Fibroblast of skin of back (primary cell): ENCODE results near the gene DSCAML1.
"Not testable (repeated sequence)": the region's sequence is repeated elsewhere in the genome, so short reads cannot be mapped to it uniquely, and the experiment has no call there.

Experiments
- DNase-seq: peaks from one replicate; pipeline ENCODE4 v3.0.0-alpha.2; 2013

DSCAML1 gene

DNA sequence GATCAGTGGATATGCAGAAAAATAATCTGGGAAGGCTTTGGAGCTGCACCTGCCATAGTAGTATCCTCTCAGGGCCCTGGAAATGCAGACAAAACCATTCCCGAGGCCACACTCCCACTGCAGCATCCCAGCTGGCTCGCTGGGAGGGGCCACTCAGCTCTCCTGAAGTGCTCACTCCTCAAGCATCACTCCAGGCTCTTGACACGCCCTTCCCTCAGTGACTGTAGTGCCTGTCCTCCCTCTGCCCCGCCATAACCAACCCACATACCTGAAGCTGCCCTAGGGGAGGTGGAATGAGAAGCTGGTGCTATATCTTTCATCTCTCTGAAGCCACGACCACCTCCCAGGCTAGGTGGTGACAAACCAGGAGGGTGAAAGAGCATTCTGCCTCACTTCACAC is 4.8 kb downstream of the DSCAML1 start:
- DNase-seq, result no peak

DNA sequence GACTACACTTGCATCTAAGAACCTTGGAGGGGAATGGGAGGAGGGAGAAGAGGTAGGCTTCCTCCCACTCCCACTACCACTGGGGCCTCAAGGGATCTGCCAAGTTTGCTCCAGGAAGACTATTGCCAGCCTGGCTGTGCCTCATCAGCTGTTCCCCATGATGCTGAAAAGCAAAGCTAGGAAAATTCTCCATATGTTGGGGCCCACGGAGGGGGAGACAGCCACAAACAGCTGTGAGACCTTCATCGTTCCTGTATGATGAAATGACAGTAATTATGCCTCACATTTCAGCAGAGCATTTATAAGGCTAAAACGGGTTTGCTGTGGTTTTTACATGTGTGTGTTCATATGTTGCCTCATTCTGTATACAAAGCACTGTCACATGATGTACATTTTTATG is 6.7 kb downstream of the DSCAML1 start:
- no peak for DNase-seq

GRCh38 chr11:117789241-117789640 is 7.8 kb downstream of the DSCAML1 start:
- DNase-seq, result no peak

GRCh38 chr11:117786135-117786870 is 10.7 kb downstream of the DSCAML1 start:
- no peak for DNase-seq

DNA sequence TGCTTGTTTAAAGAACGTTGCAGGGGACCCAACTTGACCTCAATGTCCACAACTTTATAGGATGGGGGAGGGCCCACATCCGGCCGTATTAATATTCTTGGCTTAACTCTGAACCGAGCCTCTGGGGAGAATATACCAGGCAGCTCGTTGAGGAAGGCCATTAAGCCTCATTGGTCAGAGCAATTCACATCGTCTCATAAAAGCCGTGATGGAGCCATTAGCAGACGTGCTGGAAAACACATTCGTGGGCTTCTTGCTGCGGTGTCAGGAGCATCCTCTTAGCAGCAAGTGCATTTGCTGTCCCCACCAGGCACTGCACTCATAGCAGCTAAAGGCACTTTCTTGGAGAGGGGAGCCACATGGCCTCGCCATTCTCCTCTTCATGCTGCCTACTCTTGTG is 14.9 kb downstream of the DSCAML1 start:
- DNase-seq, result no peak

DNA sequence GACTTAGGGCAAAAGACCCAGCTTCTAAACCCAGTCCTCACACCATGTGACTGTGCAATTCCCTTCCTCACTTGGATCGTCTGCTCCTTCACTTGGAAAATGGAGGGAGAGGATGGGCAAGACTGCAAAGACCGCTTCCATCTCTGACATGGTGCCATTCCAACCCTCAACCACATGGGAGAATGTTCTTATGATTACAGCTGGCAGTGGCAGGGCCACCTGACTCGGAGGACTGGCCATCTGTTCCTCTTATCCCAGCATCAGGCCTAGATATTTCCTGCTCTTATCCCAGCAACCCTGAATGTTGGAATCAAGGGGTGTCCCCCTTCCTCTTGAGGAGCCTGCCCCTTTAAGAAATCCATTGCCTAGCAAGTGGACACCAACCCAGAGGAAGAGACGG is 15.4 kb downstream of the DSCAML1 start:
- DNase-seq, result no peak

- no peak for DNase-seq
Observed at GRCh38 chr11:117780456-117780855, 16.6 kb downstream of the DSCAML1 start.

DNA sequence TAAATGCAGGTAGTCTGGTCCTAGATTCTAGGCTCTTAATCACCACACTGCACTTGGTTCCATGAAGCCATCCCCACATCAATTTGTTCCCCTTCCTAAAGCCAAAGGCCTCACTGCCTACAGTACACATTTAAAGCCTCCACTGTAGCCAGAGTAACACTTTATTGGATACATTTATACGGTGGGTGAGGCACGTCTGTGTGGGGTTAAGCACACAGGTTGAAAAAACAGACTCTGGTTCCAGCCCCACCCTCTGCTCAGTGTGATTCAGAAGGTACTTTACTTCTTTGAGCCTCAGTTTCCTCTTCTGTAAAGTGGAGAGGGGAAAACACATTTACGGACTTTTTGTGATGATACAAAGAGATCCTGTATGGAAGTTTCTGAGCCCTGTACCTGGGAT is 22.5 kb downstream of the DSCAML1 start:
- DNase-seq, result no peak

GRCh38 chr11:117772360-117772759 is 24.7 kb downstream of the DSCAML1 start:
- DNase-seq, result no peak

DNA sequence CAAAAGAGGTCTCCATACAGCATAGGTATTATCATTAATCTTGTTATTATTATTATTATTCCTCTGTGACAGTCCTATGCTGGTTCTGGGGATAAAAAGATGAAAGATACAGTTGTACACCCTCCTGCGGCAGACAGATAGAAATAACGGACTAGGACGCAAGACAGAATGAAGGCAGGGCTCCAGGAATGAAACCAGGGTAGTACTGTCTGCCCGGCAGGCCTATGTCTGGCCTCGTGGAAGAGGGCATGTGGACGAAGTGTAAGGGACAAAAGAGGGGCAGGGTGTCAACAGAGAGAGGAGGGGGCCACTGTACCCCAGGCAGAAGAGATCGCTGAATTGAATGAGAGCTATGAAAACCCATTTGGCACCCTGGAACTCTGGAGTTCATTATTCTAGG is 25.2 kb downstream of the DSCAML1 start:
- no peak for DNase-seq

DNA sequence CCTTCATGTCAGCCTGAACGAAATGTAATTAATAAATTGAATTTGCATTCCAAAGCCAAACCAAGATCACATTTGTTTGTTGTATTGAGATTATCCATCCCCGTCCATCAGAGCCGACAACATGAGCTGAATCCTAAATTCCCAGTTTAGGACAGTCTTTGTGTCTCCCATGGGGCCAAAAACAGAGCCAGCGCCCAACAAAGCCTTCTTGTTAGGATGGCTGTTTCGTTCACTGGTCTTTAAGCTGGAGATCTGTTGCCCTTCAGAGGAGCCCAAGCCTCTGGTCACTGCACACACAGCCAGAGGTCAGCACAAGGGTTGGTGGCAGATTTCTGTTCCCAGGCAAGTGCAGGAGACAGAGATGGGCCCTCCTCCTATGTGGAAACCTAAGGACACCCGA is 25.8 kb downstream of the DSCAML1 start:
- no peak for DNase-seq

- no peak for DNase-seq
Observed at GRCh38 chr11:117770061-117770460, 27.0 kb downstream of the DSCAML1 start.

- DNase-seq, result no peak
Observed at GRCh38 chr11:117769533-117769932, 27.5 kb downstream of the DSCAML1 start.

- no peak for DNase-seq
Observed at GRCh38 chr11:117768506-117768905, 28.5 kb downstream of the DSCAML1 start.

DNA sequence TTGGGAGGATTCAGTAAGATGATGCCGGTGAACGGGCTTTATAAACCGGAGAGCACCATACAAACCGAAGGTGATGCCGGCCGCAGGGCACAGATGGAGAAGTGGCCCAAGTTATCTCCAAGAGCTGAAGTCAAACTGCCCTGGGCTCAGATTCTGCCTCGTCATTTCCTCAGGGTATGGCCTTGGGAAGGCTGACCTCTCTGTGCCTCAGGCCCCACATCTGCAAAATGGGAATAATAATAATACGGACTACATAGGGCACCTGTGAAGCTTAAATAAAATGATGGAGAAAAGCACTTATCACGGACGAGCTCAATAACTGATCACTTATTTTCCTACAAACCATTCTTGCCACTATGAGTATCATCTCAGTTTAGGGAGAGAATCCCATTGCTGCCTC is 29.9 kb downstream of the DSCAML1 start:
- DNase-seq, result no peak

DNA sequence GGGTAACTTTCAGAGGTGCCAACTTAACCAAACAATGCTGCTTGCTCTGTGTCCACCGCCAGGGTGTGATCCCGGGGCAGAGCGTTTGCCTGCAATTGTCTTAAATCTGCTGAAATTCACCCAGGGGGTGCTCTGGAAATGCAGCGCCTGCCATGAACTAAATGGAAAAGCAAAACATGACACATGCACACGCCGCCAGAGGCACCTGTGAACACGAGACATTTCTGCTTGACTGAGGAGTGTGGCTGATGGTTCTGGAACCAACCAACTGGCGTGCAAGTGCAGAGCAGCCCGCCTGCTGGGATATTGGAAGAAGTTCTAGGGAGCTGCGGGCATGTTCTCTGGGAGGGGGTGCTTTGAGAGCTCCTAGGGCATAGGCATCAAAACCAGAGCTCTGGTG is 30.4 kb downstream of the DSCAML1 start:
- no peak for DNase-seq

DNA sequence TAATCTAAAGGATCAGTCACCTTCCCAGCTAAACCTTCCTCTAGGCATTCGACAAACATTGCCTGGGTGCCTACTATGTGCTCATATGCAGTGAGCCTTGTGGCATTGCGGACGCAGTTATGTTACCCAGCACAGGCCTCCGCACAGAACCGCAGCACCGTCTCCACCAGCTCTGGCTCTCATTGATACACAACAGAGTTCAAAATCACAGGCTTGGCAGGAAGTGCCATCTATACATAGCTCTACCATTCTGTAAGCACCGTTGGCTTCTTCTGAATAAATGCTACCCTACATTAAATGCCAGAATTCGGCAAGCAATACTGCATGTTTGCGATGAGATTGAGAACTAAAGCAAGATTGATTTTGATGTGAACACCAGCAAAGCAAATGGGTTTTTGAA is 31.0 kb downstream of the DSCAML1 start:
- no peak for DNase-seq

GRCh38 chr11:117765068-117765467 is 31.9 kb downstream of the DSCAML1 start:
- no peak for DNase-seq

DNA sequence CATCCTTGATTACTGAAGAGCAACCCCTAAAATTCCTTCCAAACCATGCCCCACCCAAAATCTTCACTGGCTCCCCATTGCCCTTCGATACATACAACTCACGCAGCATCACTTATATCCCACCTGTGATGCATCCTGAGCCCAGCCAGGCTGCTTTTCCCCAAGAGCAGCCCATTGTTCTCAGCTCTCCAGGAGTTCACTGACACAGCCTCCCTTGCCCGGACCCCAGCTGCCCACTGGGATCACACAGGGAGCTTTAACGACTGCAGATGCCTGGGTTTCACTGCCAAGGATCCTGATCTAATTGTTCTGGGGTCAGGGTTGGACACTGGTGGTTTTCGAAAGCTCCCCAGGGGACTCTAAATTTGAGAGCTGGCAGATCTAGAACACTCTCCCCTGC is 33.6 kb downstream of the DSCAML1 start:
- not testable (repeated sequence) for DNase-seq

DNA sequence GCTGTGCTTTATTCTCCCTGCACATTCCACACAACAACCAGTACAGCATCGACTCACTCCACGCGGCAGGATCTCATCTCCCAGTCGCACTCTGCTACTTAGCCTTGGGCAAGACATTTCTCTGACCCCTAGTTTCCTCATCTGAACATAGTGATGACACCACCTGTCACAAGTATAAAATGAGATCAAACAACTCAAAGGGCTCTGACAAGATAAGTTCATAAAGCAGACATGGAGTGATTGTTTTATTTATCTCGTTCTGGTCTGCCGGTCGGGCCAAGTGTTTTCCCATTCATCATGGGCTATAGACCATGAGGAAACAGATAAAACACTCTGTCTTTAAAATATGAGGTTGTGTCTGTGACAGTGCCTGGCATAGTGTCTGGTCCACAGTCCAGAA is 35.0 kb downstream of the DSCAML1 start:
- DNase-seq, result no peak

GRCh38 chr11:117759305-117759704 is 37.7 kb downstream of the DSCAML1 start:
- DNase-seq, result no peak

DNA sequence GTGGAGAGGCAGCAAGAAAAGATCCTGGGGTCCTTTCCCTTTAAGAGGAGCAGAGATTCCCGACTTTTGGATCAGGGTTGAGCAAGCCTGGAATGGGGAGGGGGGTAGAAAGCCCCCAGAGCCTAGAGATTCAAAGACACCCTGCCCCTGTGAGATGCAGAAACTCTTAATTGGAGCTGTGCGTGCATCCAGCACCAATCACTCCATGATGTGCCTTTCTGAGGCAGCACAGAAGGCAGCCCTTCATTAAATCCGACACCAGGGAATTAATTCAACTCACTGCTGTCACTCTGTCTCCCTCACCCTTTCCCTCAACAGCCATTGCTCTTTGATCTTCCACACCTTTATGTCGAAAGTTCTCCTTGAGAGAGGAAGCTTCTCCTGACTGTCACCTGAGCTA is 43.0 kb downstream of the DSCAML1 start:
- DNase-seq, result no peak

- no peak for DNase-seq
Observed at GRCh38 chr11:117752721-117753237, 44.2 kb downstream of the DSCAML1 start.

GRCh38 chr11:117752071-117752470 is 44.9 kb downstream of the DSCAML1 start:
- DNase-seq, result no peak
